Hepatocyte (in vitro differentiated cells): ENCODE data around the gene BARHL1.

Experiments used
- EZH2 ChIP-seq: fragments of 200-600 bp; sonication (generic); IDR thresholded peaks from 2 replicates; pipeline ENCODE4 v1.6.1; 2016; ENCODE audit warnings: antibody characterized with exemption, mild to moderate bottlenecking, borderline replicate concordance
- TF ChIP-seq, protein P1 (sequence below): fragments of 200-600 bp; sonication (generic); IDR thresholded peaks from 2 replicates; pipeline ENCODE4 v1.5.1; 2016; ENCODE audit warnings: antibody characterized with exemption, mild to moderate bottlenecking; ENCODE audit not compliant: poor library complexity

GRCh38 chr9:132627106-132627505 lies 44.7 kb downstream of the BARHL1 start:
- TF ChIP-seq EZH2: no peak
- TF ChIP-seq, protein P1, sequence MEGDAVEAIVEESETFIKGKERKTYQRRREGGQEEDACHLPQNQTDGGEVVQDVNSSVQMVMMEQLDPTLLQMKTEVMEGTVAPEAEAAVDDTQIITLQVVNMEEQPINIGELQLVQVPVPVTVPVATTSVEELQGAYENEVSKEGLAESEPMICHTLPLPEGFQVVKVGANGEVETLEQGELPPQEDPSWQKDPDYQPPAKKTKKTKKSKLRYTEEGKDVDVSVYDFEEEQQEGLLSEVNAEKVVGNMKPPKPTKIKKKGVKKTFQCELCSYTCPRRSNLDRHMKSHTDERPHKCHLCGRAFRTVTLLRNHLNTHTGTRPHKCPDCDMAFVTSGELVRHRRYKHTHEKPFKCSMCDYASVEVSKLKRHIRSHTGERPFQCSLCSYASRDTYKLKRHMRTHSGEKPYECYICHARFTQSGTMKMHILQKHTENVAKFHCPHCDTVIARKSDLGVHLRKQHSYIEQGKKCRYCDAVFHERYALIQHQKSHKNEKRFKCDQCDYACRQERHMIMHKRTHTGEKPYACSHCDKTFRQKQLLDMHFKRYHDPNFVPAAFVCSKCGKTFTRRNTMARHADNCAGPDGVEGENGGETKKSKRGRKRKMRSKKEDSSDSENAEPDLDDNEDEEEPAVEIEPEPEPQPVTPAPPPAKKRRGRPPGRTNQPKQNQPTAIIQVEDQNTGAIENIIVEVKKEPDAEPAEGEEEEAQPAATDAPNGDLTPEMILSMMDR: no peak
